GM23338 (cell line): ENCODE measurements around the gene TSLP. TPM values are rescaled to one million over a fixed set of nuclear protein-coding genes. Genes with fewer than 3 reads are reported as not detected.
A peak's percentile ranks its signal among the peaks of the same experiment; 100 is the strongest.

ENCODE experiments used
- ATAC-seq: fragments of 200-7000 bp; cut with Tn5 transposase; 3 replicates; pipeline ENCODE4 v1.9.1; 2020
- DNase-seq: peaks from one replicate; pipeline ENCODE4 v3.0.0-alpha.2; 2015; ENCODE audit warnings: low spot score
- H2AFZ ChIP-seq: fragments of 200-600 bp; sonication (generic); 2 replicates; pipeline ENCODE4 v1.8.0; 2016; ENCODE audit warnings: antibody characterized with exemption, mild to moderate bottlenecking, moderate library complexity
- H3F3A ChIP-seq: fragments of 200-600 bp; sonication (generic); replicated peaks from 2 replicates; pipeline ENCODE4 v1.8.0; 2017; ENCODE audit warnings: antibody characterized with exemption, mixed run types, low read depth
- H3K27ac ChIP-seq: fragments of 200-600 bp; sonication (generic); 2 replicates; pipeline ENCODE4 v1.6.1; 2016; ENCODE audit warnings: low read depth
- H3K27me3 ChIP-seq: fragments of 200-600 bp; sonication (generic); 2 replicates; pipeline ENCODE4 v1.8.0; 2016; ENCODE audit warnings: mild to moderate bottlenecking, mixed run types, moderate library complexity; ENCODE audit not compliant: insufficient read depth
- H3K36me3 ChIP-seq: fragments of 200-600 bp; sonication (generic); 2 replicates; pipeline ENCODE4 v1.8.0; 2016; ENCODE audit warnings: mild to moderate bottlenecking; ENCODE audit not compliant: insufficient read depth
- H3K4me1 ChIP-seq: fragments of 200-600 bp; sonication (generic); 2 replicates; pipeline ENCODE4 v1.8.0; 2016; ENCODE audit warnings: mild to moderate bottlenecking, moderate library complexity; ENCODE audit not compliant: insufficient read depth
- H3K4me2 ChIP-seq: fragments of 200-600 bp; sonication (generic); 2 replicates; pipeline ENCODE4 v1.7.1; 2017; ENCODE audit warnings: mixed run types
- H3K4me3 ChIP-seq: fragments of 200-600 bp; sonication (generic); 2 replicates; pipeline ENCODE4 v1.6.1; 2016; ENCODE audit warnings: mixed run types
- H3K79me2 ChIP-seq: fragments of 200-600 bp; sonication (generic); replicated peaks from 2 replicates; pipeline ENCODE4 v1.8.0; 2017; ENCODE audit warnings: mild to moderate bottlenecking; ENCODE audit not compliant: insufficient read depth
- H3K9me2 ChIP-seq: fragments of 200-600 bp; sonication (generic); 2 replicates; pipeline ENCODE4 v1.8.0; 2017; ENCODE audit not compliant: insufficient read depth
- H4K20me1 ChIP-seq: fragments of 200-600 bp; sonication (generic); replicated peaks from 2 replicates; pipeline ENCODE4 v1.8.0; 2017; ENCODE audit warnings: mild to moderate bottlenecking; ENCODE audit not compliant: insufficient read depth
- H3K27ac Mint-ChIP-seq: 2 replicates; pipeline ENCODE4 v1.8.0; 2020; ENCODE audit warnings: inconsistent platforms, mild to moderate bottlenecking, moderate library complexity, mixed read lengths
- H3K27me3 Mint-ChIP-seq: 3 replicates; pipeline ENCODE4 v1.8.0; 2022; ENCODE audit warnings: low read depth, mild to moderate bottlenecking, moderate library complexity, mixed read lengths, inconsistent platforms; ENCODE audit not compliant: insufficient read depth, poor library complexity
- H3K36me3 Mint-ChIP-seq: 3 replicates; pipeline ENCODE4 v1.8.0; 2021; ENCODE audit warnings: low read depth, mild to moderate bottlenecking, inconsistent platforms, moderate library complexity, mixed read lengths
- H3K4me1 Mint-ChIP-seq: 3 replicates; pipeline ENCODE4 v1.8.0; 2020; ENCODE audit warnings: mild to moderate bottlenecking, inconsistent platforms, mixed read lengths
- H3K4me3 Mint-ChIP-seq: 3 replicates; pipeline ENCODE4 v1.8.0; 2021; ENCODE audit warnings: moderate library complexity, mild to moderate bottlenecking, inconsistent platforms, mixed read lengths
- H3K9me3 Mint-ChIP-seq: 3 replicates; pipeline ENCODE4 v1.8.0; 2020; ENCODE audit warnings: moderate library complexity, mild to moderate bottlenecking, inconsistent platforms, mixed read lengths
- CREB1 ChIP-seq: fragments of 250-450 bp; sonication (Bioruptor Pico); IDR thresholded peaks from 2 replicates; pipeline ENCODE4 v1.5.0; 2020; ENCODE audit warnings: low read depth, mild to moderate bottlenecking, moderate library complexity
- ETS1 ChIP-seq: IDR thresholded peaks from 2 replicates; pipeline ENCODE4 v1.6.1; 2016; ENCODE audit warnings: antibody characterized with exemption
- EZH2 ChIP-seq: fragments of 200-600 bp; sonication (generic); IDR thresholded peaks from one replicate; pipeline ENCODE4 v1.8.0; 2017; ENCODE audit warnings: antibody characterized with exemption, mild to moderate bottlenecking, low read depth; ENCODE audit not compliant: unreplicated experiment
- EZH2phosphoT487 ChIP-seq: fragments of 200-600 bp; sonication (generic); IDR thresholded peaks from one replicate; pipeline ENCODE4 v1.8.1; 2018; ENCODE audit warnings: antibody characterized with exemption; ENCODE audit not compliant: unreplicated experiment
- JUNB ChIP-seq: IDR thresholded peaks from one replicate; pipeline ENCODE4 v1.6.1; 2016; ENCODE audit warnings: antibody characterized with exemption; ENCODE audit not compliant: unreplicated experiment
- NANOG ChIP-seq: IDR thresholded peaks from 2 replicates; pipeline ENCODE4 v1.6.1; 2016; ENCODE audit warnings: antibody characterized with exemption, borderline replicate concordance
- ZNF114 ChIP-seq: fragments of 250-450 bp; sonication (Bioruptor Pico); IDR thresholded peaks from 2 replicates; pipeline ENCODE4 v1.5.0; 2020; ENCODE audit warnings: mild to moderate bottlenecking, moderate library complexity
- ZNF462 ChIP-seq: fragments of 250-450 bp; sonication (Bioruptor Pico); IDR thresholded peaks from 2 replicates; pipeline ENCODE4 v1.5.0; 2020; ENCODE audit warnings: mild to moderate bottlenecking, moderate library complexity
- polyA plus RNA-seq: library from polyadenylated mRNA; unstranded; fragments of >200 nt; fragmentation: Nextera tagmentation; extraction: Ambion mirVana; gene quantifications from 2 replicates; pipeline ENCODE4 v1.2.1, GENCODE V29; 2016
- total RNA-seq: library from RNA; depleted of rRNA; stranded (reverse); fragments of >200 nt; shearing (Covaris generic); gene quantifications from 2 replicates; pipeline ENCODE4 v1.2.3, GENCODE V29; 2014

TSLP gene
- total and polyA plus RNA-seq, 2 experiments from 2014 or later: 0.35 to 1.5 TPM

- Histone ChIP-seq H3K4me3 (no peak overlapping the region), H3K79me2 (no peaks in the 10 kb centered on the region), H2AFZ (no peak overlapping the region), H4K20me1 (no peaks in the 10 kb centered on the region), H3F3A (no peaks in the 10 kb centered on the region), H3K4me1 (peaks cover 41% of the 10 kb centered on the region), H3K9me2 (no peaks in the 10 kb centered on the region), H3K4me2 (no peak overlapping the region), H3K27ac (no peak overlapping the region), H3K27me3 (no peaks in the 10 kb centered on the region), H3K36me3 (peaks cover 41% of the 10 kb centered on the region; the same call in 1 of the 2 replicates)
- TF ChIP-seq NANOG (no peak), JUNB (no peak), CREB1 (CRISPR knock-in tag) (no peak), ETS1 (no peak), ZNF114 (no peak), EZH2phosphoT487 (no peak), EZH2 (no peak), ZNF462 (CRISPR knock-in tag) (no peak)
- Mint-ChIP-seq H3K27me3 (no peaks in the 10 kb centered on the region), H3K4me1 (peaks cover 30% of the 10 kb centered on the region), H3K9me3 (no peaks in the 10 kb centered on the region), H3K27ac (peak overlapping the region; percentile 20; the same call in 1 of the 2 replicates), H3K4me3 (no peak overlapping the region), H3K36me3 (peaks cover 53% of the 10 kb centered on the region)
- DNase-seq (no peak), ATAC-seq (no peak)
Observed at GRCh38 chr5:111124793-111125192, 53.3 kb downstream of the TSLP start.
